CD14-positive monocyte (primary cell): ENCODE measurements around the gene ZP4. TPM values are rescaled to one million over a fixed set of nuclear protein-coding genes. Genes with fewer than 3 reads are reported as not detected.

Experiments
- DNase-seq, 3 donors: peaks; one replicate each; pipeline ENCODE4 v3.0.0-alpha.2; 2011 to 2022
- H2AFZ ChIP-seq: 2 replicates; pipeline ENCODE4 v1.6.0; 2012; ENCODE audit warnings: mild to moderate bottlenecking, low read depth, low read length, inconsistent platforms; ENCODE audit not compliant: insufficient read depth, poor library complexity, severe bottlenecking
- H3K27ac ChIP-seq, 2 donors: 1 replicate in 1 of 2; 2 replicates in 1 of 2; pipeline ENCODE4 v1.5.1; 2012 to 2013; ENCODE audit warnings: low read length in 2 of 2, control low read depth in 1 of 2, inconsistent platforms in 1 of 2, low read depth in 1 of 2, mild to moderate bottlenecking in 1 of 2
- H3K27me3 ChIP-seq, 2 donors: one replicate each; pipeline versions ENCODE4 v1.6.0 to v1.6.1; 2011 to 2013; ENCODE audit warnings: low read length in 2 of 2; ENCODE audit not compliant: control insufficient read depth in 2 of 2, insufficient read depth in 2 of 2
- H3K36me3 ChIP-seq, 2 donors: replicated peaks in 1 of 2; 1 replicate in 1 of 2; 2 replicates in 1 of 2; pipeline versions ENCODE4 v1.5.1 to v1.6.1; 2012 to 2013; ENCODE audit warnings: low read length in 2 of 2, control low read depth in 1 of 2, inconsistent platforms in 1 of 2, mild to moderate bottlenecking in 1 of 2; ENCODE audit not compliant: insufficient read depth in 2 of 2, control insufficient read depth in 1 of 2
- H3K4me1 ChIP-seq, 2 donors: 1 replicate in 1 of 2; 2 replicates in 1 of 2; pipeline versions ENCODE4 v1.5.1 to v1.6.1; 2012 to 2013; ENCODE audit warnings: low read length in 2 of 2, control low read depth in 1 of 2, inconsistent platforms in 1 of 2, mild to moderate bottlenecking in 1 of 2, moderate library complexity in 1 of 2; ENCODE audit not compliant: insufficient read depth in 2 of 2, control insufficient read depth in 1 of 2
- H3K4me2 ChIP-seq: replicated peaks from 2 replicates; pipeline ENCODE3; 2012; ENCODE audit warnings: low read length, moderate library complexity, mild to moderate bottlenecking; ENCODE audit not compliant: poor library complexity, severe bottlenecking; ENCODE audit errors: extremely low read depth
- H3K4me3 ChIP-seq, 3 experiments: fragments of 200-600 bp in 1 of 3; sonication (generic) in 1 of 3; replicated peaks in 1 of 3; 1 replicate in 2 of 3; 2 replicates in 1 of 3; pipeline ENCODE4 v1.5.1; 2011 to 2013; ENCODE audit warnings: low read length in 3 of 3, mild to moderate bottlenecking in 3 of 3, control low read depth in 2 of 3, low read depth in 2 of 3, inconsistent platforms in 1 of 3, moderate library complexity in 1 of 3
- H3K79me2 ChIP-seq: 2 replicates; pipeline ENCODE4 v1.6.0; 2012; ENCODE audit warnings: mild to moderate bottlenecking, control low read depth, inconsistent platforms, low read length, moderate library complexity; ENCODE audit not compliant: insufficient read depth
- H3K9ac ChIP-seq: 2 replicates; pipeline ENCODE4 v1.6.0; 2017; ENCODE audit warnings: low read length, mild to moderate bottlenecking; ENCODE audit not compliant: insufficient read depth, poor library complexity, severe bottlenecking
- H3K9me3 ChIP-seq, 2 donors: replicated peaks in 1 of 2; 1 replicate in 1 of 2; 2 replicates in 1 of 2; pipeline versions ENCODE4 v1.5.1 to v1.6.1; 2012 to 2013; ENCODE audit warnings: low read length in 2 of 2, control low read depth in 1 of 2; ENCODE audit not compliant: control insufficient read depth in 1 of 2, insufficient read depth in 1 of 2
- H4K20me1 ChIP-seq: 2 replicates; pipeline ENCODE4 v1.6.0; 2012; ENCODE audit warnings: mild to moderate bottlenecking, low read length, control low read depth, moderate library complexity; ENCODE audit not compliant: insufficient read depth
- H3K27ac Mint-ChIP-seq, 7 donors: one replicate each; pipeline ENCODE4 v1.8.0; 2020; ENCODE audit warnings: mild to moderate bottlenecking in 7 of 7, mixed read lengths in 7 of 7, moderate library complexity in 6 of 7, inconsistent platforms in 2 of 7
- H3K27me3 Mint-ChIP-seq, 3 donors: one replicate each; pipeline ENCODE4 v1.8.0; 2021 to 2022; ENCODE audit warnings: low read depth in 3 of 3, mild to moderate bottlenecking in 3 of 3, mixed read lengths in 3 of 3, moderate library complexity in 3 of 3, inconsistent platforms in 1 of 3
- H3K36me3 Mint-ChIP-seq, 2 donors: one replicate each; pipeline ENCODE4 v1.8.0; 2020; ENCODE audit warnings: mixed read lengths in 2 of 2, inconsistent platforms in 1 of 2, mild to moderate bottlenecking in 1 of 2
- H3K4me1 Mint-ChIP-seq: one replicate; pipeline ENCODE4 v1.8.0; 2020; ENCODE audit warnings: mild to moderate bottlenecking, mixed read lengths
- H3K4me3 Mint-ChIP-seq, 2 donors: one replicate each; pipeline ENCODE4 v1.8.0; 2020; ENCODE audit warnings: mild to moderate bottlenecking in 2 of 2, mixed read lengths in 2 of 2, moderate library complexity in 1 of 2
- H3K9me3 Mint-ChIP-seq, 7 donors: one replicate each; pipeline ENCODE4 v1.8.0; 2020 to 2022; ENCODE audit warnings: mixed read lengths in 7 of 7, mild to moderate bottlenecking in 6 of 7, moderate library complexity in 6 of 7, inconsistent platforms in 2 of 7
- WGBS: methylation state at CpG from one replicate; pipeline ENCODE4 v1.1.5; 2013; ENCODE audit warnings: missing lambda C conversion rate; ENCODE audit not compliant: insufficient coverage; 5-methylcytosine and 5-hydroxymethylcytosine counted together
- intact Hi-C, 2 donors: fragments of 100-400 bp; cut with micrococcal nuclease; formaldehyde crosslinking; loops; one replicate each; pipeline versions ENCODE4 v1.15.0 to v1.15.1; 2023
- polyA plus RNA-seq, 3 donors: library from polyadenylated mRNA; depleted of rRNA in 1 of 3; unstranded in 2 of 3; stranded (reverse) in 1 of 3; fragments of 300-500 nt in 2 of 3; fragments of >200 nt in 1 of 3; fragmentation: Illumina TruSeq in 2 of 3; gene quantifications; 1 replicate in 2 of 3; 2 replicates in 1 of 3; pipeline ENCODE4 v1.2.3, GENCODE V29; 2012 to 2021
- TF ChIP-seq, protein P1 (sequence below): fragments of 200-600 bp; IDR thresholded peaks from one replicate; pipeline ENCODE4 v1.8.0; 2022; ENCODE audit warnings: antibody characterized with exemption, mild to moderate bottlenecking

The ZP4 gene
- polyA plus RNA-seq, 3 donors = not detected

DNA sequence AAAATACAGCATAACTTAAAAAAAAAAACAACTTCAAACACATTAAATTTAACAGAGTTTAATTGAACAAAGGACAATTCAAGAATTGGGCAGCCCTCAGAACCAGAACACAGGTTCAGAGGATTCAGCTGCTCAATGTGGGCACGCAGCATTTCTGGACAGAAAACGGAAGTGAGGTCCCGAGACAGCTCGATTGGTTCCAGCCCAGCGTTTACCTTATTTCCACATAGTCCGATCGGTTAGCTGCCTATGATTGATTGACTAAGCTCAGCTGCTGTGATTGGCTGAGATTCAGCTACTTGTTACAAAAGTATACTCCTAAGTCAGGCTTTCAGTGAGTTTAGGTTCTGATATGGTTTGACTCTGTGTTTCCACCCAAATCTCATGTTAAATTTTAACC lies 33.3 kb downstream of the ZP4 start:
- TF ChIP-seq, protein P1, sequence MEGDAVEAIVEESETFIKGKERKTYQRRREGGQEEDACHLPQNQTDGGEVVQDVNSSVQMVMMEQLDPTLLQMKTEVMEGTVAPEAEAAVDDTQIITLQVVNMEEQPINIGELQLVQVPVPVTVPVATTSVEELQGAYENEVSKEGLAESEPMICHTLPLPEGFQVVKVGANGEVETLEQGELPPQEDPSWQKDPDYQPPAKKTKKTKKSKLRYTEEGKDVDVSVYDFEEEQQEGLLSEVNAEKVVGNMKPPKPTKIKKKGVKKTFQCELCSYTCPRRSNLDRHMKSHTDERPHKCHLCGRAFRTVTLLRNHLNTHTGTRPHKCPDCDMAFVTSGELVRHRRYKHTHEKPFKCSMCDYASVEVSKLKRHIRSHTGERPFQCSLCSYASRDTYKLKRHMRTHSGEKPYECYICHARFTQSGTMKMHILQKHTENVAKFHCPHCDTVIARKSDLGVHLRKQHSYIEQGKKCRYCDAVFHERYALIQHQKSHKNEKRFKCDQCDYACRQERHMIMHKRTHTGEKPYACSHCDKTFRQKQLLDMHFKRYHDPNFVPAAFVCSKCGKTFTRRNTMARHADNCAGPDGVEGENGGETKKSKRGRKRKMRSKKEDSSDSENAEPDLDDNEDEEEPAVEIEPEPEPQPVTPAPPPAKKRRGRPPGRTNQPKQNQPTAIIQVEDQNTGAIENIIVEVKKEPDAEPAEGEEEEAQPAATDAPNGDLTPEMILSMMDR = no peak
- Histone ChIP-seq H3K27ac (no peak overlapping the region), H3K27me3 (no peaks in the 10 kb centered on the region), H3K9ac (no peak overlapping the region), H3K36me3 (no peaks in the 10 kb centered on the region), H3K4me2 (no peak overlapping the region), H3K4me3 (no peak overlapping the region), H3K79me2 (no peaks in the 10 kb centered on the region), H3K4me1 (no peaks in the 10 kb centered on the region), H3K9me3 (no peaks in the 10 kb centered on the region), H2AFZ (no peak overlapping the region), H4K20me1 (no peaks in the 10 kb centered on the region)
- no peaks in the 10 kb centered on the region for H3K9me3 Mint-ChIP-seq
- WGBS = 100% methylated on average over 3 of the region's 7 CpGs
- H3K36me3 Mint-ChIP-seq = no peaks in the 10 kb centered on the region
- DNase-seq = no peak
- H3K4me3 Mint-ChIP-seq = no peak overlapping the region
- peaks cover 0 to 2% (median 2%) of the 10 kb centered on the region in 3 donors for H3K27me3 Mint-ChIP-seq
- intact Hi-C loops = no loop called here
- H3K27ac Mint-ChIP-seq = no peak overlapping the region
- peaks cover 8% of the 10 kb centered on the region for H3K4me1 Mint-ChIP-seq

DNA sequence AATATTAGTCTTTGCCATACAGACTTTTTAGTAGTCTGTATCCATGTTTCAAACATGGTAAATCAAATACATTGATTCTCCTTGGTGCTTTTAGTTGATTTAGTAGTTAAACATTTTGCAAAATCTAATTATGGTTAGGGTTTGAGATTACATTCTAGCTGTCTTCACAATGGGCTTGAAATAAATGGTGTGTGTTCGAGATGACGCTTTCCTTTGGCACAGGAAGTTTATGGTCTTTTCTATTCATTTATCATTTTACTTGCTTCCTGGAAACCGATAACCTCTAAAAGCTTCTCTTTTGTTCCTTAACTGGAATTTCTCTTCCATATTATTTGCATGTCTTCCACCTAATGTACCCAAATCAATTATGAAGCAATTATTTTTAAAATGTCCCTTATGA lies 38.4 kb downstream of the ZP4 start:
- H3K9me3 ChIP-seq = no peaks in the 10 kb centered on the region
- intact Hi-C loops = no loop called here
- no peak overlapping the region for H3K9ac ChIP-seq
- no peak overlapping the region for H3K27ac ChIP-seq
- peaks cover 0 to 2% (median 0%) of the 10 kb centered on the region in 7 donors for H3K9me3 Mint-ChIP-seq
- no peak for DNase-seq
- no CpG with 5 or more reads among the region's 3 CpGs for WGBS
- no peak overlapping the region for H3K4me2 ChIP-seq
- peaks cover 0 to 4% (median 2%) of the 10 kb centered on the region in 3 donors for H3K27me3 Mint-ChIP-seq
- H4K20me1 ChIP-seq = no peaks in the 10 kb centered on the region
- H3K27me3 ChIP-seq = no peaks in the 10 kb centered on the region
- no peaks in the 10 kb centered on the region for H3K36me3 Mint-ChIP-seq
- H3K4me3 ChIP-seq = no peak overlapping the region
- H3K79me2 ChIP-seq = no peaks in the 10 kb centered on the region
- no peak overlapping the region for H2AFZ ChIP-seq
- H3K4me1 Mint-ChIP-seq = no peaks in the 10 kb centered on the region
- H3K36me3 ChIP-seq = no peaks in the 10 kb centered on the region
- H3K4me1 ChIP-seq = no peaks in the 10 kb centered on the region
- no peak overlapping the region for H3K4me3 Mint-ChIP-seq
- TF ChIP-seq, protein P1 = no peak
- H3K27ac Mint-ChIP-seq = no peak overlapping the region
